ENCODE measurements around the gene PLXNA2.

The PLXNA2 gene

DNA sequence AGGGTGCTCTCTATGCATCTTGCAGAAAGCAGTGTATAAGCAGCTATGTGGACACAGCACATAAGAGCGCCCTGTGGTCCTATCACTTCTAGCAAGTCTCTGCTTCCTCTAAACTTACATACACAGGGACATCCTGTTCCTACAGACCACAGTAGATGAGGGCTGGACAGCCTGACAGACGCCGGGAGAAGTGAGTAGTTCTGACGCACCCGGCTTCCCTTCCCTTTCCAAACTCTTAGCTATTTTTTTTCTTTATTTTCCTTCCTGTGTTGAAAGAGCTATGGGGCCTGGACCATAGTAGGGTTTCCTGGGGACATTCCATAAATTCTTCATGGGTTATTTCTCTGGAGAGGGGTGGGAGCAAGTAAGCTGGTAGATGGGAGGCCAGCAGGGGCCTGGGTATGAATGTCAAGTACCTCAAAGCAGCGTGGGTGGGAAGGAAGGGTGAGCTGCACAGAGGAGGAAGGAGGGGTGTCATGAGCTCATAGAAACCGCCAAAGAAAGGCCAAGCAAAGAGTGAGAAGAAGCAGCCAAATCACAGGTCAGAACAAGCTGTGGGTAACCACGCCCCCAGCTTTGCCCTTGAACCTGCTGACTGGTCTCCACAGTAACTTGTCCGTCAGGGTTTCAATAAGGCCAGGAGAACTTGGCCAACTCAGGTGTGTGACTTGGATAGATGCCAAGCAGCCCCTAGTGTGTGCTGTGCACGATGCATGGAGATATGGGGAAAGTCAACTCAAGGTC lies 36.6 kb downstream of the PLXNA2 start:
- DNase-seq (ENCODE audit: low read depth in 2 of 3, low spot score in 1 of 3) = no peak

DNA sequence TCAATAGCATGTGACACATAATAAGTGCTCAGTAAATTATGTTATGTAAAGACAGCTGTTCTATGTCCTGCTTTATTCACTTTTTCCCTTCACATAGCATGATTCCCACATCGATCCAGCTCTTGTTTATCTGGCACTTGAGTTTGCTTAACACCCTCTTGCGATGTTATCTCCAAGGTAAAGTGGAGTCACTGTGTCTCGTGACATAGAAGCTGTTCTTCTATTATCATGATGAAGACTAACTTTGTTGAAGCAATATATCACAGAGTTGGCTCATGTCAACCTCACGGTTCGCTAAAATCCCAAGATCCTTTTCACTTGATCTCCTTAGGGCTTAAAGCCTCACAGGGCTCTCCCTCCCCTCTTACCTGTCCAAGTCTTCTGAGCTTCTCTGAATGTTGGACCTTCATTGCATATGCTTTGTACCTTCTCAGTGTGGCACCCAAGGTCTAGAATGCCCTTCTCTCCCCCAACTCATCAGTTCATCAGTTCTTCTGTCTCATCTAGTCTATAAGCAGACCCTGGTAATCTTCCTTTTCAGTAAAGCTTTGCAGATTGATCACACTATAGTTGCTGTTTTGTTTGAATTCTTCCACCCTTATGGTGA lies 38.0 kb downstream of the PLXNA2 start:
- no peak for DNase-seq (ENCODE audit: low read depth in 2 of 3, low spot score in 1 of 3)

DNA sequence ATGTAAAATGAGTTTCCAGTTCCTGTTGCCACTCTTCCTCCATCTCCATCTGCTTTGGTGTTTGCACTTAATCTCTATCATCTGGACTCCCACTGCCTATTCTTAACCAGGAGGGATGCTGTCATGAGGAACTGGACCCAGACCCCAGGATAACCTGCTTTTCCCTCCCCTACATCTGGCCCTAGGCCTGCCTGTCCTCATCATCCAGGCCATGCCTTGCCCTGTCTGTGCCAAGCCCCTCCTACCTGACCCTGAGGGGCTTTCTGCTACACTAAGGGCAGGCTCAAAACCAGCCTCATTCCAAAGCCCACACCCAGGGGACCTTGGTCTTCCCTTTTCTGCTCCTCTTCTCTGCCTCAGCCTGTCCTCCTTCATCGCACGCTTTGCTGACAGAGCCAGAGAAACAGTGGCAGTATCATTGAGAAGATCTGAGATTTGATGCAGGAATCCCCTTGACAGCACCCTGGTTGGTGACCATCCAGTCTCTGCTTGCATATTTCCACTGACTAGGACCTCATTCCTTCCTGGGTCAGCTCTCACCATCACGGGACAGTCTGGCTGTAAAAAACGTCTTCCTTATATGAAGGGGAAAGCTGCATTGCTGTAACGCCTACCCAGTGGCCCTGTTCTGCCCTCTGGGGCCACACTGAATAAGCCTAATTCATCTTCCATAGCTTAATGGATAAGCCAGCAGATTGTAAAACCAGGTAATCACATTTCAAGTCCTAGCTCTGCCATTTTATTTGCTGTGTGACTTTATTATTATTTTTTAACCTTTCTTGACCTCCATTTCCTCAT lies 38.8 kb downstream of the PLXNA2 start:
- no peak for DNase-seq (ENCODE audit: low read depth in 2 of 3, low spot score in 1 of 3)

DNA sequence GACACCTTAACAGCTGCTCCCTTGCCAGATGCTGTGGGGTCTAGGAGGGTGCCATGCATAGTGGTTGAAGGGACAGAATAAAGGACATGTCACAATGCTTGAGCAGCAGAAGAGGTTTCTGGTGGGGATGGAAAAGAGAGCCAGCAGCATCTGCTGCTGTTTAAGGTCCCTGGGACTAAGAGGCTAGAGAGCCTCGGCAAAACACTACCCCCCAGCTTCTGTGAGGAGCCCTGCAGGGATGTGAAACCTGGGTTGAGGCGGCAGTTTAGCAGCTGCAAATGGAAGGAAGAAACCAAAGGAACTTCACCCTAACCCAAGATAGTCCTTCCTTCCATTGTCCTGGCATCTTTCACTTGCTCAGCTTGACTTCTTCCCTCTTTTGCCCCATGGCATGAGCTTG lies 39.4 kb downstream of the PLXNA2 start:
- DNase-seq (ENCODE audit: low read depth in 2 of 3, low spot score in 1 of 3) = no peak

DNA sequence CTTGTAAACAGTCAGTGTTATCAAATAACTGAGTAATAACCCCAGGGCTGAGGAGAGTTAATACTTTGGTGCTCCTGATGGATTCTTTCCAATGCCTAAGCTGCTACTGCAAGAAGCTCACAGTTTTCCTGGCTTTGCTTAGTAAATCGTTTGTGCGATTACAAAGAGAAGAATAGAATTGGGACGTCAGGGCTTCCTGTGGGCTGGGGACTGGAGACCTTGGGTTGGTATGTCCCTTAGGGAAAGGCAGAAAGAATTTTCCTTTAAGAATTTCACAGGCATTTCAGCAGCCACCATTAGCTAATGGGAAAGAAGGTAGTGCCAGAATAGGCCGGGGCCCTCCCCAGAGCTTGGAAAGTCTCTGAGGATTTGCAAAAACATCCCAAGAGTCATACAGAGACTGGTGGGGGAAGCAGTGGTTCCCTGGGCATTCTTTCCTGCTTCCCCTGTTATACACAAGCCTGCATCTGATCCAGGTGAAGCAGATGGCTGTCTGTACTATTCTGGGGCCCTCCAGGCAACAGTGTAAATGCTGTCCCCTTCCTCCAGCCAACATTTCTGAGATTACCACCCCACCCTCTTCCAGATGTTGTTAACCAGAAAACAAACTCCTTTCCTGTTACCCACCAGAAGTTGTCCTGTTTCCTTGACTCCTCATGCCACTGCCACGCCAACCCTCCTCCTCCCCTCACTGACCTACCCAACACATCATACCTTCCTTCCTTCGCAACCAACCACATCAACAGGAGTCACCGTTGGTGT lies 40.2 kb downstream of the PLXNA2 start:
- no peak for DNase-seq (ENCODE audit: low read depth in 2 of 3, low spot score in 1 of 3)

DNA sequence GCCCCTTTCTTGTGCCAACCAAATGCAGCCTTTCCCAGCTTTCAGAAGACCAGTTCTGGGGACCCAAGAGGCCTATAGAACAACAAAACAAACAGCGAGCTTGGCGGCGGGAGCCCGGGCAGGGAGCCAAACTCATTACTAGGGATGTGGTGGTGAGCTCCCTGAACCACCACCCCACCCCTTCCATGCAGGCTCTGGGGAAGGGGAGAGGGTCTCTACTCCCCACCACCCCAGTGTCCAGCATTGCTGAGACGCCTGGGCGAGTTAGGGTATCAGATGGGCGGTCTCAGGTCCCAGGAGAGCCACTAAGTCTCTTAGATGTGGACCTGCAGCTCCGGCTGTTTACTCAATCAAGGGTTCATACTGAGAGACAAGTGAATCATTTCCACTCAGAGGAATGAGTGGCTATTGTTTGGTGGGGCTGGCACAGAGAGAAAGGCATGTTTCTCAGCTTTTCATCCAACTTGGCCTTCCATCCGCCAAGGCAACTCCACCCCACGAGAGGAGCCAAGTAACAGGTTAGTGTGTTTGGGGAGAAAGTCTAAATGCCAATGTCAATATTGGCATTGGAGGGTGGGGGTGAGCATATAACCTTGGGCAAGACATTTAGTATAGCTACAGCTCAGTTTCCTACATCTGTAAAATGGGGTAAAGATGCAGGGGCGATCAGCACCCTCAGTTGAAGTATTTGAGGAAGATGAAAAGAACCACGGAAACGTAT lies 40.9 kb downstream of the PLXNA2 start:
- no peak for DNase-seq (ENCODE audit: low read depth in 2 of 3, low spot score in 1 of 3)

DNA sequence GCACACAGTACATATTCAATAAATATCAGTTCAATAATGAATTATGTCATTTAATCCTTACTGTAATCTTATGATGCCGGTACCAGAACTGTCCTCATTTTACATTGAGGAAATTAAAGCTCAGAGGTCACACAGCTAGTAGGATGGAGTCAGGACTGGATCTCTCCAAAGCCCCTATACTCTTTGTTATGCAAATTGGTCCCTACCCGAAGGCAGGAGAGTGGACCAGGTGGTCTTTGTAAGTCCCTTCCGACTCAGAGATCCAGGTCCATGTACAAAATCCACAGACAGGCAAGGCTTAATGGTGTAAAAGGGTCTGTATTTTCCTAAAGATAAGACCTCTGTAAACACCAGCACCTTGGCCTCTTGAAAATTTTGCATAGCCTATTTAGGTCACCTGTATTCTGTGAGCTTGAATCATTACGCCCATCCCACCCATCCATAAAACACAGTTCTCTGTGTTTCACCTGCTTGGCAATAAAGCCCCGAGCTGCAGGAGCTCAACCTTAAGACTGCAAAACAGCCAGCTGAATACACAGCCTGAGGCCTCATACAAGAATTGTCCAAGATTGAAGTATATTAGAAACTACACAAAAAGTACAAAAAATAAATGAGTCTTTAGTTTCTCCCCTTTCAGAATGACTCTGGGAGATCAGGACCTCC lies 41.7 kb downstream of the PLXNA2 start:
- DNase-seq (ENCODE audit: low read depth in 2 of 3, low spot score in 1 of 3) = no peak

DNA sequence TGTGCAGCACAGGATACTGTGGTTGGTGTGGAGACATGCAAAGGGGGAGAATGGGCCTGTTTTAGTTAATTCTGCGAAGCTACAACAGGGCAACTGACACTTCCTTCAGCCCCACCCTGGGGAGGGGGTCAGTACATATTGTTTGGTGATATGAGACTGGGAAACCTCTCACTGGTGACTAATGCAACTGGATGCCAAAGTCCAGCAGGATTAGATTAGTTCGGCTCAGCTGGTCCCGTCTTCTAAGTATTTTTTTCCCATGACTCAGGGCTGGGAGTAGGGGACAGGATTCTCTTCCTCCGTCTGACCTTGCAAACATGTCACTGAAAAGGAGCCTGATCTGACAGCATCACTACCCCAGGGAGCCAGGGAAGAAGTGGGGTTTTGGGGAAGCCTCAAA lies 43.0 kb downstream of the PLXNA2 start:
- no peak for DNase-seq (ENCODE audit: low read depth in 2 of 3, low spot score in 1 of 3)

DNA sequence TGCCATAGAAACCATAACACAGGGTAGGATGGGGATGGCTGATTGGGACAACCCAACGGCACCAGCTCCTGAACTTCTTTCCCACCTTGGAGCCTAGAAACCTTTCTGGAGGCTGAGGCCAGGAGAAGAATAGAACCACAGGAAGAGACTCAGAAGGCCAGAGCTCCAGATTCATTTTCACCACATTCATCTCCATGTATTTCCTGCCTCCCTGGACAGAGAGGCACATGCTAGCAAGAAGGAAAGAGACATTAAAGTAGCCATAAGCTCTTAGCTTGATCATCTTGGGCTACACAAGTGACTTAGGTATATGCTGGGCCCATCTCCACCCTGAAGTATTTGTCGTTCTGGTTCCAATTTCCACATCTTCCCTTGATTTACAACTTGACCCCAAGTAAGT lies 44.1 kb downstream of the PLXNA2 start:
- DNase-seq (ENCODE audit: low read depth in 2 of 3, low spot score in 1 of 3) = no peak

DNA sequence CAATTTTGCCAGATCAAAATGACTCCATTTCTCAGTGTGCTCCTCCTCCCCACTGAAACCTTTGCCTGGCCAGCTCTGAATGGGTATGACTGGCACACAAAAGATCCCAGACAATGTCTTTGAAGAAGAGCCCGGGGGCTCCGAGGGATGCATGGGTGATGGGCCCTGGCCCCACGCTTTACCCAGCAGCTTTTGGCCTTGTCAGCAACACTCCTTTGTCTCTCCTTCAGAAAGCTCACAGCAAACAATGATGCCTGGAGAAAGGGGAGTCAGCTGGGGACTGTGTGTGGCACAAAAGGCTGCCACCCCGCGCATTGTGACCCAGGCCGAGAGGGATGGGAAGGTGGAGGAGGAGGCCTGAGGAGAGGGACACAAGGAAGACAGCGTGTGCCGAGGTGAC lies 45.9 kb downstream of the PLXNA2 start:
- DNase-seq (ENCODE audit: low read depth in 2 of 3, low spot score in 1 of 3) = no peak

DNA sequence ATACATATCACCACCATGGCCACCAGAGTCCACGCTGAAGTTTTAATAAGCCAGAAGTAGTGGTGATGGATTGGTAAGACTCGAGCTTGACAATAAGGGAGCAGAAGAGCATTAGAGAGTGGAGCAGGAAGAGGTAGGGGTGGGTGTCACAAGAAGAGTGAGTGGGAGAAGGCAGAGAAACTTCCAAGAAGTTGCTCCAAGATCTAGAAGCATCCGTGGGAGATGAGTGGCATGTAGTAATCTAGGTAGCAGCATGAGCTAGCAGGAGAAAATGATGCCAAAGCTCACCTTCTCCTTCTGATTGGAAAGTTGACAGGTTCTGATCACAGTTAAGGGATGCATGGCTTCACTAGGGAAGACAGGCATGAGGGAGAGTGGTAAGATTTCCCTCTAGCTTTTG lies 49.2 kb downstream of the PLXNA2 start:
- no peak for DNase-seq (ENCODE audit: low read depth in 2 of 3, low spot score in 1 of 3)

DNA sequence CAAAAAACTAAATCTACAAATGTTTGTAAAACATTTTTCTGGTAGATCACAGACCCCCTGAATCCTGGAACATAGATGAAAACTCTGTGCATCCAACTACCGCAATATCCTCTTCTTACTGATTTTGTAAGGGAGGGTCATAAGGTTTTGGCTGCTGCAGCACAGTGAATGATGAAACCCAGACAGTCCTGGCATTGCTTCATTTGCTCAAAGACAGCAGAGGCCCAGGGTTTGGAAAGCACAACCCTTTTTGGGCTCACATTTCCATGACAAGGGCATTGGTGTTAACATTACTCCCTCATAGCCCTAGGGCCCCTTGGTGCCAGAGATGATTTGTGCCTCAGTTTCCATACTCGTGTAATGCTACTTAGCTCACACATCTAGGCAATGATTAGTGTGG lies 51.2 kb downstream of the PLXNA2 start:
- no peak for DNase-seq (ENCODE audit: low read depth in 2 of 3, low spot score in 1 of 3)

DNA sequence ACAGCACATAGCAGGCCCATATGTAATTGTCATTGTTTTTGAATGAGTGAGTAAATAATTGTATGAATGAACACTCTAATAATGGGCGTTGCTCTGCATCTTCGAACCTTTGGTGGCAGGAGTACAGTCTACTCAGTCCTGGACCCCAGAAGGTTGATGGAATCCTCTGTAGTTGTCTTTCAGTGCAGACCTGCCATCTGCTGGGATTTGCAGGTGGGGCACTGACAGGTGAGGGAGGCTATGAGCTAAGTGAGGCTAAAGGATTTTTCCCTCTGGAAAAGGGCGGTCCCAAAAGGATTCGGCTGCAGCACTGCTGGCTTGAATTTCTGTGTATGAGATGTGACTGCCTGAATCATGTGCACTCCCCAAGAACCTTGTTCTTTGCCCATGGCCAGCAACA lies 53.4 kb downstream of the PLXNA2 start:
- no peak for DNase-seq (ENCODE audit: low read depth in 2 of 3, low spot score in 1 of 3)

DNA sequence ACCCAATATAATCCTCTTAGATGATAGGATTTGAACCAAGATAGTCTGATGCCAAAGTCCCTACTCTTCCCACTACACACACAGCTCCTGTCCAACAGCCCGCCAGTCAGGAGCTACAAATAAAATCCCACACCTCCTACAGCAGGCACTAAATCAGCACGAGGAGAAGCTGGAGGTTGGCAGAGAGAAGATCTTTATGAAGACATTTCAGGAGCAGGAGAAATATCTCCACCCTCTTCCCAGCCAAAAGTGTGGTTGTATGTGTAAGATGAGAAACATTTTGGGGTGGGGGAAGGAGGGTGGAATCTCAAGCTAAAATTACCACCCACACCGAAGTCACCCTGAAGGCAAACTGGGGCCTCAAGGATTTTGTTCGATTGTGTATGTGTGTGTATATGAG lies 54.5 kb downstream of the PLXNA2 start:
- no peak for DNase-seq (ENCODE audit: low read depth in 2 of 3, low spot score in 1 of 3)

DNA sequence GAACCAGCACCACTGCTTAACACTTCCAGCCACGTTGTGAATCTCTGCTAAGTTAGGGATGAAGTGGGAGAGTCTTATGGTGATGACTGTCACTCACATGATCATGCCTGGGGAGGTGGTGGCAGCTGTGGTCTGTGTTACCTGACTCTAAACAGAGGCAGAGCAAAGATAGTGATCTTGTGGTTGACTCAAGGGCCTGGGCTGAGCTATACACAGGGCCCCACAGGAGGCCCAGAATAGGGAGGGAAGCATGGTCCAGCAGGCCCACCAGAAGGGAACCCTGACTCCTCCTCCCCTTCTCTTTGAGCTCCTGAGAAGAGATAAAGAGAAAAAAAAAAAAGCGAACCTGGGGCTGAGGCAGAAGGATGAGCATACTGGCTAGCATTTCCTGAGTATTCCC lies 55.0 kb downstream of the PLXNA2 start:
- no peak for DNase-seq (ENCODE audit: low read depth in 2 of 3, low spot score in 1 of 3)

DNA sequence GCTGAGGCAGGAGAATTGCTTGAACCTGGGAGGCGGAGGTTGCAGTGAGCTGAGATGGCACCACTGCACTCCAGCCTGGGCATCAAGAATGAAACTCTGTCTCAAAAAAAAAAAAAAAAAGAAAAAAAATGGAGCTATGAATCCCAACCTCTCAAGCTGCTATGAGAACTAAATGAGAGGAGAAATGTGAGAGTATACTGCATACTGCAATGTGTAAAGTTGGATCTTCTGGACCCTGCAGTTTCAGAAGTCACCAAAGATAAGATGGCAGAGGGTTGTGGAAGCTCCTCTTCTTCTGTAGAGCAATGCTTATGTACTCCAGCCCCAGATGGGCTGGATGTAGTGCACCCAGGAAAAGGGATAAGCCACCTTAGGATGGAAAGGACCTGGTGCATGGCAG lies 55.6 kb downstream of the PLXNA2 start:
- no peak for DNase-seq (ENCODE audit: low read depth in 2 of 3, low spot score in 1 of 3)

DNA sequence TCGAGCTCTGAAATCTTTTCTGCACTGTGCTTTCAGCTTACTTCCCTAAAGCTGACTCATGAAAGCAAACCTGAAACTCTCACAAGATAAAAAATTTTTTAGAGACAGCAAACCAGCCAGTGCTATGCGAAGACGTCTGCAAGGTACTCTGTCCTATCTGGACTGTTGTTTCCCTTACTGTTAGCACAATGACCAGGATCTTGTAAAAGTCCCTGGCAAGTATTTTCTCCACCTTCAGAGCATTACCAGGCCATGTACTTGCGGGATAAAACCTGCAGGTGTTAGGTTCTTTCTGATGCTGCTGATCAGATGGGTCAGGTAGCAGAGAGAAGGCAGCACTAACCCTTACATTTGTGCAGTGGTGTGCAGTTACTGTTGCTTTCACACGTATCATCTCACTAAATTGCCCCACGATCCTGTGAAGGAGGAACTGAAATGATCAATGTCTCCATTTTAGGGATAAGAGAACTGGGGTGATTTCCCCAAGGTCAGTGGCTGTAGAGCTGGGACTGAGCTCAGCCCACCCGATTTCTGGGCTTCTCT lies 56.6 kb downstream of the PLXNA2 start:
- no peak for DNase-seq (ENCODE audit: low read depth in 2 of 3, low spot score in 1 of 3)

DNA sequence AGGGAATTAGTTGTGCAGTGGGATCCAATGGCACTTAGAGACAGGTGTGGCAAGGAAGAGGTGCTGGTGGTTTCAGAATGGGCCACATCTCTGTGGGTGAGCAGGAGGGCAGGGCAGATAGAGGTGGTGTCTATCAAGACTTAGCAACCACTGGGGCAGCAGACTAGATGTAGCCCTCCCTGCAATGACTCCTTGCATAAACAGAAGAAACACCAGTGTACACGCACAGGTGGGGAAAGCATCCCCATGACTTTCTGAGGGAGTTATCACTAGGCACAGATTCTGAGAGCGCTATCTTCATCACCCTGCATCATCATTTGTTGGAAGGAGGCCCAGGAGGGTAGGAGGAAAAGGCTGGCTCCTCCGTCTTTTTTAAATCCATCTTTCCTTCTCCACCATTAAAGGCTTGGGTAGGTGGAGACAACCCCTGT lies 58.4 kb downstream of the PLXNA2 start:
- no peak for DNase-seq (ENCODE audit: low read depth in 2 of 3, low spot score in 1 of 3)

DNA sequence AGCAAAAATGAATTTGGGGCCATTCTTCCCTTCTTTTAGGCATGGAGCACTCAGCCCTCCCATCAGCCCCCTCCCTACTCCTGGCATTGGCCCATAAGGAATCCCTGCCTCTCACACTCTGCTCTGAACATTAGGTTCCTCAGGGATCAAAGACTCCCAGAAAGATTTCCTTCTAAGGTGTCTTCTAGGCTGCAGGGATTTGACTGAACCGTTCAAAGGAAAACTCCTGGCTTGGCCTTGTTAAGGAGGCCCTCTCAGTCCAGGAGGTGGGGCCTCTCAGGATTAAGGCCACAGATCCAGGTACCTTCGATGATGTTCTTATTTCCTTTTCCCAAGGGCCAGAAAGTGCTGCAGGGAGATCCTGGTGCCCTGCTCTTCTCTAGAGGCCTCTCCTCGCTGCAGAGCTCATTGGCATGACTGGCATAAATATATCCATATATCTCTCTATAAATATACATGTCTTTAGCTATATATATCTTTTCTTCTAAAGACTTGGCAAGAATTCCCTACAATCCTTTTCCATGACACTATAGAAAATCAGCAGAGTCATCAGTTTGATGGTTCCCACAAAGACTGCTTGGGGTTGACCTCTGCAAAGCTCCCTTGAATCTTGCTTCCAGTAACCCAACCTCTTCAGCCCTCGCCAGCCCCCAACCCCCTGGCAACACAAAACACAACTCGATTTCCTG lies 59.1 kb downstream of the PLXNA2 start:
- DNase-seq (ENCODE audit: low read depth in 2 of 3, low spot score in 1 of 3) = no peak

All from stimulated activated CD4-positive, alpha-beta T cell treated with anti-CD3 and anti-CD28 coated beads, Interleukin-12 subunit alpha, Interleukin-12 subunit beta, amount 100 ng/mL, for 48 hours (primary cell).